Esophagus squamous epithelium (tissue), 5 donors: ENCODE data around the gene PGLYRP3. TPM values are rescaled to one million over a fixed set of nuclear protein-coding genes. Genes with fewer than 3 reads are reported as not detected.

ENCODE experiments used
- DNase-seq: peaks from one replicate; lab custom pipeline; 2025; lab: John Stamatoyannopoulos, UW
- H3K27ac ChIP-seq, 4 donors: fragments of 200-600 bp; sonication (generic); one replicate each; pipeline ENCODE4 v1.5.1; 2016 to 2019; ENCODE audit warnings: mild to moderate bottlenecking in 1 of 4
- H3K27me3 ChIP-seq, 4 donors: fragments of 200-600 bp; sonication (generic); 1 replicate in 3 of 4; 2 replicates in 1 of 4; pipeline versions ENCODE4 v1.5.1 to v1.6.0; 2017 to 2021; ENCODE audit warnings: antibody characterized with exemption in 1 of 4
- H3K36me3 ChIP-seq, 3 donors: fragments of 200-600 bp; sonication (generic); one replicate each; pipeline ENCODE4 v1.5.1; 2016 to 2019
- H3K4me1 ChIP-seq, 3 donors: fragments of 200-600 bp; sonication (generic); one replicate each; pipeline ENCODE4 v1.5.1; 2017 to 2019
- H3K4me3 ChIP-seq, 4 donors: fragments of 200-600 bp; sonication (generic); 1 replicate in 3 of 4; 2 replicates in 1 of 4; pipeline ENCODE4 v1.5.1; 2016 to 2019; ENCODE audit warnings: mild to moderate bottlenecking in 2 of 4, moderate library complexity in 1 of 4
- H3K9me3 ChIP-seq, 3 donors: fragments of 200-600 bp; sonication (generic); one replicate each; pipeline ENCODE4 v1.5.1; 2016 to 2019
- POLR2A ChIP-seq, 4 donors: fragments of 450-650 bp; IDR thresholded peaks; one replicate each; pipeline ENCODE4 v1.6.1; 2017; ENCODE audit warnings: antibody characterized with exemption in 4 of 4, mild to moderate bottlenecking in 4 of 4, moderate library complexity in 3 of 4
- WGBS, 2 donors: methylation state at CpG; one replicate each; pipeline ENCODE4 v1.1.5; 2018; 5-methylcytosine and 5-hydroxymethylcytosine counted together
- intact Hi-C: fragments of 100-400 bp; cut with DNase I; formaldehyde crosslinking; loops from one replicate; pipeline ENCODE4 v1.15.0; 2022
- total RNA-seq, 4 donors: library from RNA; depleted of rRNA; stranded (reverse); fragments of >200 nt; gene quantifications; one replicate each; pipeline ENCODE4 v1.1.0, GENCODE V29; 2016
- TF ChIP-seq, protein P1 (sequence below), 6 experiments: fragments of 450-650 bp in 4 of 6; fragments of 200-600 bp in 2 of 6; sonication (generic) in 2 of 6; IDR thresholded peaks; one replicate each; pipeline ENCODE4 v1.5.1; 2016 to 2019; ENCODE audit warnings: antibody characterized with exemption in 6 of 6, mild to moderate bottlenecking in 4 of 6, moderate library complexity in 4 of 6
- donor health status: DM: yes; HTN: yes; CAD: no.

The PGLYRP3 gene
- total RNA-seq, 4 donors from 2014 or later, result 14.3 to 44.0 (median 23.8) TPM

DNA sequence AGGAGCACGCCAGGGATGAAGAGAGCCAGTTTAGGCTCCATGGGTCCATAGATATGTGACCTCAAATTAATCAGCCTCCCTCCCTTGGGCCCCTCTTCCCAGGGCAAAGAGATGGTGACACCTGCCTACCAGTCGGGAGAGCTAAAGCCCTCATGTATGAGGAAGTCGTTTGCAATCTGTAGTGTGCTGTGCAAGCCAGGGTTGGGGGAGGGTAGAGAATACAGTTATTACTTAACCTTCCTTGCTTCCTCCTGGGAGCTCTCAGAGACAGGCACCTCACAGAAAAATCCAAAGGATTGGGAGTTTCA, 31.9 kb upstream of the PGLYRP3 start:
- TF ChIP-seq, protein P1, sequence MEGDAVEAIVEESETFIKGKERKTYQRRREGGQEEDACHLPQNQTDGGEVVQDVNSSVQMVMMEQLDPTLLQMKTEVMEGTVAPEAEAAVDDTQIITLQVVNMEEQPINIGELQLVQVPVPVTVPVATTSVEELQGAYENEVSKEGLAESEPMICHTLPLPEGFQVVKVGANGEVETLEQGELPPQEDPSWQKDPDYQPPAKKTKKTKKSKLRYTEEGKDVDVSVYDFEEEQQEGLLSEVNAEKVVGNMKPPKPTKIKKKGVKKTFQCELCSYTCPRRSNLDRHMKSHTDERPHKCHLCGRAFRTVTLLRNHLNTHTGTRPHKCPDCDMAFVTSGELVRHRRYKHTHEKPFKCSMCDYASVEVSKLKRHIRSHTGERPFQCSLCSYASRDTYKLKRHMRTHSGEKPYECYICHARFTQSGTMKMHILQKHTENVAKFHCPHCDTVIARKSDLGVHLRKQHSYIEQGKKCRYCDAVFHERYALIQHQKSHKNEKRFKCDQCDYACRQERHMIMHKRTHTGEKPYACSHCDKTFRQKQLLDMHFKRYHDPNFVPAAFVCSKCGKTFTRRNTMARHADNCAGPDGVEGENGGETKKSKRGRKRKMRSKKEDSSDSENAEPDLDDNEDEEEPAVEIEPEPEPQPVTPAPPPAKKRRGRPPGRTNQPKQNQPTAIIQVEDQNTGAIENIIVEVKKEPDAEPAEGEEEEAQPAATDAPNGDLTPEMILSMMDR (IDR thresholded peaks at IDR 0.05), result no peak
- TF ChIP-seq POLR2A (IDR thresholded peaks at IDR 0.05), result no peak
- H3K4me3 ChIP-seq, result no peak overlapping the region
- H3K27me3 ChIP-seq, result peaks cover 0 to 46% (median 0%) of the 10 kb centered on the region in 4 donors
- peaks cover 0 to 7% (median 0%) of the 10 kb centered on the region in 3 donors for H3K36me3 ChIP-seq
- H3K9me3 ChIP-seq, result no peaks in the 10 kb centered on the region
- H3K4me1 ChIP-seq, result peaks cover 8 to 67% (median 15%) of the 10 kb centered on the region in 3 donors
- no peak for DNase-seq
- intact Hi-C loops, result no loop called here
- WGBS, 2 donors, result 24 to 39% methylated on average over 2 to 3 of the region's 3 CpGs
- peak overlapping the region in 3 of 4 donors; percentile 51 to 68 (median 55) for H3K27ac ChIP-seq

DNA sequence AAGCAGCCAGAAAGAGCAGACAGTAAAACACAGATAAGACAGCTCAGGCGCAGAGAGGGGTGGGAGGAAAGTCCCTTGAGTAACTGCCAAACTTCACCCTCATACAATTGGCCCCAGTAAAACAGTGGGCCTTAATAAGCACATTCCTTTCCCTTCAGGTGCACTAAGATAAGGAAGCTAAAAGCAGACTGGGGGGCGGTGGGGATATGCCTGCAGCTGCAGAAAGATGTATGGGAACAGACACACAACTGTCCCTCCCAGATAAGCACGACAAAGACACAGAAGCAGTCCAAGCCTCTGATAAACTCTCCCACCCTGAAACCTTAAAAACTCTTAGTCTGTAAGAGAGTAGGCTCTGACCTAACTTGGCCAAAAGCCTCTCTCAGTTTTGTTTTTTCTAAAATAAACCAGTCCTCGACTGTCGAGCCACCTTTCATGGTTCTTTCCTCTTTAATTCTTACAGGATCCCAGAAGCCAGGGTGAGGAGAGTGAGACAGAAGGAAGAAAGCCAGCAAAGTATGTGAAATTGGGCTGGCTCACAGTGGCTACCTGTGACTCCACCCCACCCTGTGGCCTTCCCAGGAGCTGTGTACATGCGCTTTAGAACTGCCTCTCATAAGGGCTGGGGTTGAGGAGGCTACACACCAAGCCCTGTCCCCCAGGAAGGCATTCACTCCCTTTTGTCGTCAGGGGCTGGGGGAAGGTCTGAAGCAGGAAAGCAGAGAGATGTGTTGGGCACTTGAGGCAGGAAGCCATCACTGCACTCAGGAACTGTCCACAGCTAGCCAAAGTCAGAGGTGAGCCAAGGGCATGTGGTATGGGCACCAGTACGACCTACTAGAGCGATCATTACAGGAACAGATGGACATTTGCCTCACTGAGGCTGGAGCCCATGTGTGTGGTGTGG, 31.3 kb upstream of the PGLYRP3 start:
- no peak overlapping the region for H3K4me3 ChIP-seq
- H3K27me3 ChIP-seq, result peaks cover 0 to 40% (median 0%) of the 10 kb centered on the region in 4 donors
- no peaks in the 10 kb centered on the region for H3K9me3 ChIP-seq
- peaks cover 0 to 7% (median 0%) of the 10 kb centered on the region in 3 donors for H3K36me3 ChIP-seq
- 28 to 29% methylated on average over 7 of the region's 9 CpGs for WGBS, 2 donors
- no peak for DNase-seq
- H3K27ac ChIP-seq, result peak overlapping the region in 3 of 4 donors; percentile 51 to 68 (median 55)
- TF ChIP-seq, protein P1 (IDR thresholded peaks at IDR 0.05), result no peak
- TF ChIP-seq POLR2A (IDR thresholded peaks at IDR 0.05), result no peak
- H3K4me1 ChIP-seq, result peaks cover 8 to 61% (median 10%) of the 10 kb centered on the region in 3 donors
- intact Hi-C loops, result no loop called here

GRCh38 chr1:153343040-153343681, 30.4 kb upstream of the PGLYRP3 start:
- H3K27me3 ChIP-seq, result peaks cover 0 to 31% (median 0%) of the 10 kb centered on the region in 4 donors
- TF ChIP-seq, protein P1 (IDR thresholded peaks at IDR 0.05), result no peak
- TF ChIP-seq POLR2A (IDR thresholded peaks at IDR 0.05), result no peak
- DNase-seq, result no peak
- 50 to 61% methylated on average over 4 to 5 of the region's 5 CpGs for WGBS, 2 donors
- H3K36me3 ChIP-seq, result peaks cover 0 to 7% (median 0%) of the 10 kb centered on the region in 3 donors
- no peaks in the 10 kb centered on the region for H3K9me3 ChIP-seq
- H3K4me1 ChIP-seq, result peaks cover 8 to 52% (median 8%) of the 10 kb centered on the region in 3 donors
- no peak overlapping the region for H3K4me3 ChIP-seq
- H3K27ac ChIP-seq, result peak overlapping the region in 3 of 4 donors; percentile 55 to 68 (median 58)
- intact Hi-C loops, result no loop called here

- Histone ChIP-seq H3K4me1 (peaks cover 6 to 43% (median 8%) of the 10 kb centered on the region in 3 donors), H3K4me3 (no peak overlapping the region), H3K27ac (no peak overlapping the region), H3K36me3 (peaks cover 0 to 7% (median 0%) of the 10 kb centered on the region in 3 donors), H3K9me3 (no peaks in the 10 kb centered on the region), H3K27me3 (peaks cover 0 to 22% (median 0%) of the 10 kb centered on the region in 4 donors)
- 61 to 83% methylated on average over 3 of the region's 3 CpGs for WGBS, 2 donors
- no peak for DNase-seq
- intact Hi-C loops, result no loop called here
- TF ChIP-seq, protein P1 (IDR thresholded peaks at IDR 0.05), result no peak
- no peak for TF ChIP-seq POLR2A (IDR thresholded peaks at IDR 0.05)
Measured at GRCh38 chr1:153342178-153342577, 29.4 kb upstream of the PGLYRP3 start.
